ENCODE measurements around the gene EPHB2.

DNA sequence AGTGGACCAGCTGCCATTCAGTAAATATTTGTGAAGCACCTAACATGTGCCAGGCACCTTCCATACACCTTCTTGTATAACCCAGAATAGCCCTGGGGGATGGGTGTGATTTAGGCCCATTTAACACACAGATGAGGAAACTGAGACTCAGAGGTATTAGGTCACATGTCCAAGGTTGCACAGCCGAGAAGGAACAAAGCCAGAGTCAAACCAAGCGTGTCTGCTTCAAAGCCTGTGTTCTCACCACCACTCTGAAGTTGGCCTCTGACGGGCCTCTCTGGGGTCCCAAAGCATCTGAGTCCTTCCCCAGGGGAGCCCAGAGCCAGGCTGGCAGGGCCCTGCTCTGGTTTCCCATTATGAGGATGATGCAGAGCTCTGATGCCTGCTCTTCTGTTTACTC, 196.9 kb downstream of the EPHB2 start:
- TF ChIP-seq POU2F2 (IDR thresholded peaks at IDR 0.05; ENCODE audit: low read depth, low read length) = no peak
- TF ChIP-seq SPI1 (IDR thresholded peaks at IDR 0.05; ENCODE audit: low read depth, low read length) = no peak
- no peak for TF ChIP-seq POLR2AphosphoS5 (IDR thresholded peaks at IDR 0.05; ENCODE audit: low read depth, low read length)
- TF ChIP-seq POLR2A (IDR thresholded peaks at IDR 0.05; ENCODE audit: low read depth, low read length) = no peak
- no peak for TF ChIP-seq TAF1 (IDR thresholded peaks at IDR 0.05; ENCODE audit: low read depth, low read length)
